ENCODE data around the gene TMIGD3. TPM values are rescaled to one million over a fixed set of nuclear protein-coding genes. Genes with fewer than 3 reads are reported as not detected.

TMIGD3 gene
- total RNA-seq, 1 donor: not detected

DNA sequence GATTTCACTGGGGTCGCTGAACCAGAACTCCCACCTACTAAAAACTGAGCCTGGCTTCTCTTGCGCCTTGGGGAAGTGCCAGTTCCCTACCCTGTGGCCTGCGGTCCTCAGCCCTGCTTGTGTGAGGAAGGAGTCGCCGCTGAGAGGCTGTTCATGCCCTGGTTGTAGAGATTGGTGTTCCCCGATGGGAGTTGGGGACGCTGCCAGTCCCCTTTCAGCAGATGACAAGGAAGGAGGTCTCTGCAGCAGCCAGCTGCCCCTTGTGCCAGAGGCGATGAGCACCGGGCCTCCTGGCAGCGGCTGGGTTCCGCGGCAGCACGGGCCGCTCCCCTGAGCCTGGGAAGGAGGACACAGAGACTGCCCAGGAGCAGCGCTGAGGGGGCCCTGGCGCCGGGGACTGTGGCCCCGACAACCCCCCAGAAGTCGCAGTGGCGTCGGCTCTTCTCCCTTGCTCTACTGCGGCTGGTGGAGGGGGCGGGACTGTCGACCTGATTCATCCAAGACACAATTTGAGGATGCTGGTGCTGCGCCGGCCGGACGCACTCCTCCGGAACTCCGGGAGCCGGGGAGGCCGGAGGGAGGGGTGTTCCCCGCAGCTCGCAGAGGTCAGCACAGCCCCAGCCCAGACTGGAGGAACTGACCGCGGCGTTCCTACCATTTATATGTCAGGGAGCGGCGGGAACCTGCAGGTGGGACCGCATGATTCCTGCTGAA lies 12.0 kb upstream of the TMIGD3 start:
- Histone ChIP-seq H3K4me3 (ENCODE audit: low read length) (peak overlapping the region; percentile 40), H3K27me3 (ENCODE audit: insufficient read depth, low read length) (no peaks in the 10 kb centered on the region), H3K9me3 (ENCODE audit: low read depth, low read length) (no peaks in the 10 kb centered on the region), H3K4me1 (ENCODE audit: insufficient read depth, low read length) (peaks cover 65% of the 10 kb centered on the region)

DNA sequence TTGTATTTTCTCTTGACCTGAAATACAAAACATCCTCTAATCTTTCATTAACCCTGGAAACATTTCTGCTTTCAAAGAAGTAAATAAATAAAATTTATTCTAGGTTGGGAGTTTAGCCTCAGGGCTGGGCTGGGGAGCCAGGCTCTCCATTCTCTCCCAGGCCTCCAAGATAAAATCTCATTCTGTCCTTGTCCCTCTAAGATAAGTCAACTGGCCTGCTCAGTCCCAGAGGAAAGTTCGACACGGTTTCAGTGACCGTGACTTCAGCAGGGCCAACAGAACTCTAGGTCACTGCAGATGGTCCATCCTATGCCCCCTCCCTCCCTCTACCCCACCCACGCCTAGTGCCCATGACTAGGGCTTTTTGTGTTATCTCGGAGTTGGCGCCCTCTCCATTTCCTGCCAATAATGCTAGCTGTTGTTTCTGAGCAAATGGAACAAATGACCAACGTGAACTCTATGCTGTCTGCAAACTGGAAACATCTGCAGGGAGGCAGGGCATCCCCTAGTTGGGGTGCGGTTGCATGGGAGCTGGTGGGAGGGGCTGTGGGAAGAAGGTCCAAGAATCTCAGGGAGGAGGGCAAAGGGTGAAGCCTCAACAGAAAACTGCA lies 10.1 kb upstream of the TMIGD3 start:
- no peaks in the 10 kb centered on the region for H3K9me3 ChIP-seq (ENCODE audit: low read depth, low read length)
- no peak overlapping the region for H3K4me3 ChIP-seq (ENCODE audit: low read length)
- H3K4me1 ChIP-seq (ENCODE audit: insufficient read depth, low read length): peaks cover 82% of the 10 kb centered on the region
- no peaks in the 10 kb centered on the region for H3K27me3 ChIP-seq (ENCODE audit: insufficient read depth, low read length)

DNA sequence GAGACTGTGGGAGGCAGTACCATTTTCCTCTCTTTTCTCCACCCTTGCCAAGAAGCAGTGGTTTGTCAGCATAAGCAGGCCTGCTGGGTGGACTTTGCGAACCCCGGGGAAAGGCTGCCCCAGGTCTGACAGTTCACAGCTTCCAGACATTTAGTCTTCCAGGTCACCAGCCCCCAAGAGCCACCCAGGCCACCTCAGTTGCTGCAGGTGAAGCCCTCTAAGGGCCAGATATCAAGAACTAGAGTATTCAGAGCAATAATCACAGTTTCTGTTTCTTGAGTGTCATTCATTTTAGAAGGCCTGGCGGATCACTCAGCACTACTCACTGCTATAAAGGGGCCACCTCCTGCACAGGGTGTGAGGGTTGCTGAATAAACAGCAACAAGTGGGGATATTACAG lies 9.5 kb upstream of the TMIGD3 start:
- H3K4me3 ChIP-seq (ENCODE audit: low read length): no peak overlapping the region
- no peaks in the 10 kb centered on the region for H3K27me3 ChIP-seq (ENCODE audit: insufficient read depth, low read length)
- peaks cover 87% of the 10 kb centered on the region for H3K4me1 ChIP-seq (ENCODE audit: insufficient read depth, low read length)
- no peaks in the 10 kb centered on the region for H3K9me3 ChIP-seq (ENCODE audit: low read depth, low read length)

DNA sequence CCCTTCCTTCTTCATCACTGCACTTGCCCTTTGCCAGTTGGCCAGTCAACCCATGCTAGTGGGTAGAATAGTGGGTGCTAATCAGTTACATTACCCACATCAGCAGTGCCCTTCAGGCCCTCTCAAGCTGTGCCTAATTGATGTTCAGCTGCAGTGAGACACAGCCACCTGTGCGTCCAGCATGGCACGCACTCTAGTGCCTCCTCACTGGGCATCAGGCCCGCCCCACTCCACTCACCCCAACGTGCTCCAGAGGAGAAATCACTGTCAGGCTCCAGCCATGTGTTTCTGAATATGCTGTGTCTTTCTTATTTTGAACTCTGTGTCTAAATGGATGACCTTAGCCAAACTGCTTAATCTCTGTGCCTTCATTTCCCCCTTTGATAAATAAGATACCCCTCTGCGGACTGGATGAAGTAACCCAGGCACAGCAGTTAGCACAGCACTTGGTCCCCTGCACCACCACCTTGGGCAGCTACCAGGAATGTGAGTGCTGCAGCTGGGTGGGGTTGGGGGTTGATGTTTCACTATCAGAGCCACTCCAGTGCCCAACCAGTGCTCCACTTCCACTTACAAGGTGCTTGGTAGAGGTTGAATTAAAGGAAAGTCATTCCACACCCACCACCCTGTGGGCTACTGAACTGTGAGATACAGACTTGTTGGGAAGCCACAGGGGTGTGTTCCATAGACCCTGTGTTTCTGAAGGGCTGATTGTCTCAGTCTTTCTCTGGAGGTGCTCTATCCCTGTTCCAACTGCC lies 8.9 kb upstream of the TMIGD3 start:
- Histone ChIP-seq H3K4me3 (ENCODE audit: low read length) (no peak overlapping the region), H3K27me3 (ENCODE audit: insufficient read depth, low read length) (no peaks in the 10 kb centered on the region), H3K9me3 (ENCODE audit: low read depth, low read length) (no peaks in the 10 kb centered on the region), H3K4me1 (ENCODE audit: insufficient read depth, low read length) (peaks cover 87% of the 10 kb centered on the region)

DNA sequence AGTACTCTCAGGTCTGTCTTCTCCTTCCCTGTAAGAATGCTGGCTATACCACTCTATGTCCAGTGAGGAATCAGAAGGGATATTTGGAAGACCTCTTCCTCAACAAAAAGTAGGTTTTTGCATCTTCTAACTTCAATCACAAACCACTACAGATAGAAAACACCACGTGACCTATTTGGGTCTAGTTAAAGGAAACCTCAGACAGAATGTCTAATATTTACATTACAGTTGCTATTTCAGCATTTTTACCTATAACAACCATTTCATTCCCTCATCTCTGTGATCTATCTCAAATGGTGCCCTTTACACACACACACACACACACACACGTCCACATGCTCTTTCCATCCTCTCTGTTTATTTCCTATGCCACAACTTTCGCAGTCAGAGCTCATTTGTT lies 7.9 kb upstream of the TMIGD3 start:
- Histone ChIP-seq H3K9me3 (ENCODE audit: low read depth, low read length) (no peaks in the 10 kb centered on the region), H3K27me3 (ENCODE audit: insufficient read depth, low read length) (no peaks in the 10 kb centered on the region), H3K4me3 (ENCODE audit: low read length) (no peak overlapping the region), H3K4me1 (ENCODE audit: insufficient read depth, low read length) (peaks cover 86% of the 10 kb centered on the region)

DNA sequence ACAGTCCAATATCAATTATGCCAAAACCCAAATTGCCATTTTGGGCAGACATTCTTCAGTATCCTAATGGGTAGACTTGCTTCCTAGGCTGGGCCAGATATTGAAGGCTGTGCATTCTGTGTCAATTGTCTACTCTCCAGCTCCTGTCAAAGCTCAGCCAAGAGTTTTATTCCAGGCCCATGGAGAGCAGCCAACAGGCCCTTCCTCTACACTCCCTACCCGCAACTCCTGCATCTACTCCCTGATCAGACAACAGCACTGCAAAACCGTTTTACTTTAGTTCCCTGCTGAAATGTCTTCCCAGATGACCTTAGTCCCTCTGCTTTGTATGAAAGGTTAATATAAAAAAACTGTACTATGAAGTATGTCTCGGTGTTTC lies 6.6 kb upstream of the TMIGD3 start:
- Histone ChIP-seq H3K4me1 (ENCODE audit: insufficient read depth, low read length) (peaks cover 86% of the 10 kb centered on the region), H3K4me3 (ENCODE audit: low read length) (no peak overlapping the region), H3K9me3 (ENCODE audit: low read depth, low read length) (no peaks in the 10 kb centered on the region), H3K27me3 (ENCODE audit: insufficient read depth, low read length) (no peaks in the 10 kb centered on the region)

DNA sequence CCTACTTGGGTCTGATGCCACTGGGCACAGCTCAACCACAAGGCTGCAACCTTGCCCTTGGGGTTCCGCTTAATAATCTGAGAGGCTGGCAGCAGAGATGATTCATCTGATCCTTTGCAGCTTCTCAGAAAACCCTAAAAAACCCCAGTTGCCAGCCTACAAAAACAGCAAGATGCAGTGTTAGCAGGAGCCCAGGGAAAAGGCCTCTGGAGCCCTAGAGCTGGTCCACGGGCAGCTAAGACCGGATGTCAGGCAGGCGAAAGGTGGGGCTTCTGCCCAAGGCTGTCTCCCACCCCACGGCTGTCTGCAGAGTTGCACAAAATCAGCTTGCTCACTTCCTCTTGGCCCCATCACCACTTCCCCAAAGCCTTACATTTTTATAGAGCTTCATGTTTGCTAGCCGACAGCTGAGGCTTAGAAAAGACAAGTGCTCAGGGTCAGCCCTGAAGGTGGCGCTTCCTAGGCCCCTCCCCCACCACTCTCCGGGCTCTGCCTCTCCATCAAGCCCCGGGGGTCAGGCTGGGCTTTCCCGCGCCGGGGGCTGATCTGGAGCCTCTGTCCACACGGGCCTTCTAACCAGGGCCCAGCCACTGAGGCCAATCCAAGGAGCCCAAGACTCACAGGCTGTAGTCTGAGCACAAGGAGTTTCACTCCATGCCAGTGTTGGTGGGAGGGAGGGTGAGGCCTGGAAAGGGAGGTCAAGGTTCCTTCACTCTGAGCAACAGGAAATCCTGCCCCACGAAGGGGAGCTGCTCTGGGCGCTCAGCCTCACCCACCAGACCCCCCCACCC lies 4.2 kb upstream of the TMIGD3 start:
- Histone ChIP-seq H3K9me3 (ENCODE audit: low read depth, low read length) (no peaks in the 10 kb centered on the region), H3K4me1 (ENCODE audit: insufficient read depth, low read length) (peaks cover 93% of the 10 kb centered on the region), H3K27me3 (ENCODE audit: insufficient read depth, low read length) (no peaks in the 10 kb centered on the region), H3K4me3 (ENCODE audit: low read length) (peak overlapping the region; percentile 22)

DNA sequence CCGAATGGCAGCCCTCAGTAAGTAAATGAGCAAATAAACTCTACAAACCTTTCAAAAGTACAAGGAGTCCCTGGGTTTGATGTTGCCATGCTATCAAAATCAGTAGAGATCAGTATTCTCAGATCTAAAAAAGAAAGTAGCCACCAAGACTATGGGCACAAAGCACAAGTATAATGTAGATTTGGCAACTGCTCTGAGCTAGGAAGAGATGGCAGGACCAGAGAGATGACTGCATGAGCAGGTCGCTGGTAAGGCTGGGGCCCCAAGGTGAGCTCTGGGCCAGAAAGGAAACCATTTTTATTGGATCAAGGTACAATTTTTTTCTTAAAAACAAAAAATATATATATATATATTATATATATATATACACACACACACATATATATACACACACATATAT lies 3.1 kb upstream of the TMIGD3 start:
- peaks cover 84% of the 10 kb centered on the region for H3K4me1 ChIP-seq (ENCODE audit: insufficient read depth, low read length)
- no peaks in the 10 kb centered on the region for H3K9me3 ChIP-seq (ENCODE audit: low read depth, low read length)
- H3K4me3 ChIP-seq (ENCODE audit: low read length): no peak overlapping the region
- no peaks in the 10 kb centered on the region for H3K27me3 ChIP-seq (ENCODE audit: insufficient read depth, low read length)

DNA sequence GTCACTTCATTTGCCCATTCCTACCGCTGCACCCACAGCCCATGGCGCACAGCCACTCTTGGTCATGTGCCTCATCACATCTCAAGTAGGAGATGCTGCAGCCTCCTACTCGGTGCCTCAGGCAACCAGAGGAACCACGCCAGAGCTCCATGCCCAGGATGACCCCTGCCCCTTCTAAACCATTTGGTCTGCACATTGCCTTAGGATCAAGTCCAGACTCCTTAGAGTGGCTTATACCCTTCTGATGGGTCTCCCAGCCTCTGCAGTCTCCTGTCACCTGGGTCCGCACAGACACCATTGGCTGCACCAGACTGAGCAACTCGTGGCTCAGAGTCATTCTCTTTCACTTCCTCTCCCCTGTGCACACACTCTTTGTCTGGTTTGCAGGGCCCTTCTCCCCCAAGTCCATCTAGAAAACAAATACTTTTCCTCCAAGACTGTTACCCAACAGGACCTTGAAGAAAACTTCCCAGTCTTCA lies 2.2 kb upstream of the TMIGD3 start:
- no peaks in the 10 kb centered on the region for H3K27me3 ChIP-seq (ENCODE audit: insufficient read depth, low read length)
- no peaks in the 10 kb centered on the region for H3K9me3 ChIP-seq (ENCODE audit: low read depth, low read length)
- no peak overlapping the region for H3K4me3 ChIP-seq (ENCODE audit: low read length)
- H3K4me1 ChIP-seq (ENCODE audit: insufficient read depth, low read length): peaks cover 82% of the 10 kb centered on the region

DNA sequence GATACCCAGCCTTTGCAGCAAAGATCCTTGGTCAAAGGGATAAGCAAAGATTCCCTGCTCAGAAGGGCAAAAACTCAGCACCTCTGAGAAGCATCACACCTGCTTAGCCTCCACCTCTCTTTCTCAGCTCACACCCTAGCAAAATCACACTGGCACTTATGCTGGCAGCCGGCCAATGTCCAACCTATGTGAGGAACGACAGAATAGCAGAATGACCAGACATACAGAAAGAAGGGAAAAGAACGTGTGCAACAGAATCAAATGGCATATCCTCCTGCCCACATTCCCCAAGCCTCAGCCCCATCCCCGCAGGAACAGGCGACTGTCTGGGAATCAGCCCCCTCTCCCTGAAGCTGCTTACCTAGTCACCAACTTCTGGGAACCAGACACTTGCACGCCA lies 664 bp upstream of the TMIGD3 start:
- peaks cover 70% of the 10 kb centered on the region for H3K4me1 ChIP-seq (ENCODE audit: insufficient read depth, low read length)
- no peak overlapping the region for H3K4me3 ChIP-seq (ENCODE audit: low read length)
- no peaks in the 10 kb centered on the region for H3K9me3 ChIP-seq (ENCODE audit: low read depth, low read length)
- H3K27me3 ChIP-seq (ENCODE audit: insufficient read depth, low read length): no peaks in the 10 kb centered on the region

DNA sequence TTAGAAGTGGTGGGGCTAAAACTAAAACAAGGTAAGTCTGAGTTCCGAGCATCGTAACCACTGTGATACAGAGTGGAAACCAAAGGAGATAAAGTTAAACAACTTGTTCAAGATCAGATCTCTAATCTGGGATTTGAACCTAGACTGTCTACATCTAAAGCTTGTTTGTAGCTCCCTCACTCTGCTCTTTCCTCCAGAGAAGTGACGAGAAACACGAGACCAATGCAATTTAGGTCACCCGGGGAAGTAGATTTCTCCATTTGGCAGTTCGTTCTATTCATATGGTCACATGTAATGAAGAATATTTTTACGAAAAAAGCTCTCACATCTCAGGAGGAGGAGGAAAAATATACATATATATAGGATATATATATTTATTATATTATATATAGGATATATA lies 1.8 kb downstream of the TMIGD3 start:
- peaks cover 62% of the 10 kb centered on the region for H3K4me1 ChIP-seq (ENCODE audit: insufficient read depth, low read length)
- no peaks in the 10 kb centered on the region for H3K27me3 ChIP-seq (ENCODE audit: insufficient read depth, low read length)
- no peaks in the 10 kb centered on the region for H3K9me3 ChIP-seq (ENCODE audit: low read depth, low read length)
- no peak overlapping the region for H3K4me3 ChIP-seq (ENCODE audit: low read length)

DNA sequence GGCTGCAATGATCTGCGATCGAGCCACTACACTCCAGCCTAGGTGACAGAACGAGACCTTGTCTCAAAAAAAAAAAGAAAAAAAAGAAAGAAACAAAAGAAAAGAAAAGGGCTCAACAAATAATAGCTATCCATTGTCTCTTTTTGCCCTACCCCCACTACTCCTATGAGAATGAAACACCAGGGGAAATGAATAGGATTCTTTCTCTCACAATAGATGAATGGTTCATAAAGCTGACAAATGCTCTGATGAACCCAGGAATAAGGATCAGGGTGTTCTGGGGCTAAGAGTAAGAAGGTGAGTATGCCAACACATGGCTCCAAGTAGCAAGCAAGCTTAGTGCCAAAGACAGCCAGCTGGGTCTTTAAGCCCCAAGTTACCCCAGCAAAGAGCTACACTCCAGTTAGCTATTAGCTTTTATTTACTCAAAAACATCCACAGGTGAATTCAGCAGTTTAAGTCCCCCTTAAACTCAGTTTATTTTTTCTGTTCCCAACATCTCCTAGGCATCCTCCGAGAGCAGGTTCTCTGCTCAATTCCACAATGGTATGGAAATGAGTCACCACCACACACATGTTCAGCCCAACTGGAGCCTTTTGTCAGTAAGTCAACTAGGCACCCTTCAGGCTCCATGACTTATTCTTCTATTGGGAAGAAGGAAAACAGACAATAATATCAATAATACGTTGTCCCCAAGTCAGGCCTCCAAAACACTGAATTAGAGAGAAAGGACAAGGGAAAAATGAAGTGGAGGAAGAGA lies 4.2 kb downstream of the TMIGD3 start:
- Histone ChIP-seq H3K4me1 (ENCODE audit: insufficient read depth, low read length) (peaks cover 38% of the 10 kb centered on the region), H3K9me3 (ENCODE audit: low read depth, low read length) (no peaks in the 10 kb centered on the region), H3K27me3 (ENCODE audit: insufficient read depth, low read length) (no peaks in the 10 kb centered on the region), H3K4me3 (ENCODE audit: low read length) (no peak overlapping the region)

DNA sequence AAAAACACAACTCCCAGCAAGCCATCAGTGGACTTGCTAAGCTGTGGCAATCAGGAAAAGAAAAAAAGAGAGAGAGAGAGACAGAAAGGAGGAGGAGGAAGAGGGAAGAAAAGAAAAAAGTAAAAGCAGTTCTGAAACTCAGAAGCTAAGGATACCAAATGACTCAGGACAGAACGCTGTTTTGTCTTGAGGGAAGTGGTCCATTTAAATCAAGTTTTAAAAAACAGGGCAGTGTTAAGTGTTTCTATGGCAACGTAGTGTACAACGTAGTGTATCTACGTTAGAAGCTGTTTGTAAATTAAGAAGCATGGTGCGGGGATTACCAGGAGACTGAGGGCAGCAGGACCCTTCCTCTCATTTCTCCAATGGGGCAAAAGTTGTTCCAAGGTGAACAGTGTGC lies 5.8 kb downstream of the TMIGD3 start:
- Histone ChIP-seq H3K4me3 (ENCODE audit: low read length) (no peak overlapping the region), H3K4me1 (ENCODE audit: insufficient read depth, low read length) (peaks cover 22% of the 10 kb centered on the region), H3K27me3 (ENCODE audit: insufficient read depth, low read length) (no peaks in the 10 kb centered on the region), H3K9me3 (ENCODE audit: low read depth, low read length) (no peaks in the 10 kb centered on the region)

DNA sequence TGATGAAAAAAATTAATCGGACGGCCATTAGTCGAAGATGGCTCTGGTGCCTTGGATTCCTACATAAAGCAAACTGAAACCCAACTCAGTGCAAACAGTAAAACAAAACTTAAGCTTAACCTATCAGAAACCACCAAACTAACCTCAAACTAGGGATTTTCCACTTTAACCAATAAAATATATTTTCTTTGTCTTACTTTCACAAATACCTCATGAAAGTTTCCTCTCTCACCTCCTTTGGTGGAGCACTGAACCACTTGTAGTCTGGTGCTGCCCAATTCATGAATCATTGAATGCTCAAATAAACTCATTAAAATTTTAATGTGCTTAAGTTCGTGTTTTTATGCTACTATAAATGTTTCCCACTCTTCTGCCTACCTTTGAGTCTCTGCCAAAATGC lies 7.0 kb downstream of the TMIGD3 start:
- no peaks in the 10 kb centered on the region for H3K9me3 ChIP-seq (ENCODE audit: low read depth, low read length)

More for the DNA sequence above, 7.0 kb downstream of the TMIGD3 start:
- no peak overlapping the region for H3K4me3 ChIP-seq (ENCODE audit: low read length)
- H3K4me1 ChIP-seq (ENCODE audit: insufficient read depth, low read length): peaks cover 20% of the 10 kb centered on the region
- no peaks in the 10 kb centered on the region for H3K27me3 ChIP-seq (ENCODE audit: insufficient read depth, low read length)
